ENCODE data around the gene IQCE.

IQCE gene

DNA sequence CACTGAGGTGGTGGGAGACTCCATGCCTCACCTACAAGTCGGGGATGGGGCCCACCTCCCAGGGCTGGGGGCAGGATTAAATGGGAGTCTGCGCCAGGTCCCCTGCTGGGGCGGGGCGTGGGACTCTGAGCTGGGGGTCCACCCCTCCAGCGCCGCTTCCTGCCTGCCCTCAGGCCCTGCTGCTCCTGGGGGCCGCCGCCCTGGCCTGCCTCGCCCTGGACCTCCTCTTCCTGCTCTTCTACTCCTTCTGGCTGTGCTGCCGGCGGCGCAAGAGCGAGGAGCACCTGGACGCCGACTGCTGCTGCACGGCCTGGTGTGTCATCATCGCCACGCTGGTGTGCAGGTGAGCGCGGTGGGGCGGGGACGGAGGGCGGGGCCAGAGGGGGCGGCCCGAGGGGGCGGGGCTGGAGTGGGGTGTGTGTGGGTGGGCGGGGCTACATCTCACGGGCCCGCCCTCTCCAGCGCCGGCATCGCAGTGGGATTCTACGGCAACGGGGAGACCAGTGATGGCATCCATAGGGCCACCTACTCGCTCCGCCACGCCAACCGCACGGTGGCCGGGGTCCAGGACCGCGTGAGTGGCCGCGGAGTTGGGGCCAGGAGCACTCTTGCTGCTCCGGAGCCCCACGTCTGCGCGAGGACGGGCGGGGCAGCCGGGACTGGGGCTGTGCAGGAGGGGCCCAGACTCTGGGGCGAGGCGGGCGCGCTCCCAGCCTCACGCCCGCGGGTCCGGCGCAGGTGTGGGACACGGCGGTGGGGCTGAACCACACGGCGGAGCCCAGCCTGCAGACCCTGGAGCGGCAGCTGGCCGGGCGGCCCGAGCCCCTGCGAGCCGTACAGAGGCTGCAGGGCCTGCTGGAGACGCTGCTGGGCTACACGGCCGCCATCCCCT lies 88.1 kb downstream of the IQCE start:
- DNase-seq (ENCODE audit: low spot score): no peak

DNA sequence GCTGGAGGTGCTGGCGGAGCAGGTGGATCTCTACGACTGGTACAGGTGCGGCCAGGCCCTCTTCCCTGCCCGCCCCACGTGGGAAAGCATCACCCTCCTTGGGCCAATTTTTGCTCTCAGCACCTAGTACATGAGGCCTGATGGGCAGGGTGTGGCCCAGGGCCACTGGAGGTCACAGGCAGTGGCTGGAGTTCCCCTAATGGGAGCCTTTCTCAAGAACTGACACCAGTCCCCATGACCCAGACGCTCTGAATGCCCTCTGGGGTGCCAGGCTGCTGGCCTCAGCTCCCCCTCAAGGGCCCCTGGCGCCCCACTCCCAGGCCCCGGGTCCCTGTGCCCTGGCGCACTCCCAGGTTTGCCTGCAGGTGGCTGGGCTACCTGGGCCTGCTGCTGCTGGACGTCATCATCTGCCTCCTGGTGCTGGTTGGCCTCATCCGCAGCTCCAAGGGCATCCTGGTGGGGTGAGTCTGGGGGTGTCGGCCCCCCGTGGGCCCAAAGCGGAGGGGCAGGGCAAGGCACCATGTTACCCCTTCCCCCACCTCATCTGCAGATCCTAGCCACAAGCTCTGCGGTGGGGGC lies 88.9 kb downstream of the IQCE start:
- no peak for DNase-seq (ENCODE audit: low spot score)

DNA sequence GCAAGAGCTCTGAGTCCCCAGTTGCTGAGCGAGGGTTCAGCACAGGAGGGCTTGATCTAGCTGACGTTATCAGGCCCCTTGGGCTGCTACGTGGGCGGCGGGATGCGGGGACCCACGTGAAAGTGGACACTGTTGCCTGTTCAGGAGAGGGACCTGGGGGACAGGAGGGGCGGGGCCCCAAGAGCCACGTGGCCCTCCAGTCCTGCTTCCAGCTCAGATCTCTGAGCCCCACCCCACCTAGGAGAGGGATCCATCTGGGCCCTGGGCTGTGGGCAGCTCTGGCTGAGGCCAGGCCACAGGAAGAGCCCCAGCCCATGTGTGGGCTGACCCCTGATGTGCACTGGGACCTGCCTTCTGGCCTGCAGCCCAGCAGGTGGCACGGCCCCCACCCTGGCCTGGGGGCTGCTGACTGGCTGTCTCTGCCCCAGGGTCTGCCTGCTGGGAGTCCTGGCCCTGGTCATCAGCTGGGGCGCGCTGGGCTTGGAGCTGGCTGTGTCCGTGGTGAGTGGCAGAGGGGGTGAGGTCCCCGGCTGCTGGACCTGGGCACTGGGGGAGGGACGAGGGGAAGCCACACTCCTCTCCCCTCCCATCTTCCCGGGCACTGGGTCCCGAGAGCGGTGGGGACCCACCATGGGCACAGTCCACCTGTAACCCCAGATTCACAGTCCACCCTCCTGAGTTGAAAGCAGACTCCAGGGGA lies 90.5 kb downstream of the IQCE start:
- DNase-seq (ENCODE audit: low spot score): no peak

DNA sequence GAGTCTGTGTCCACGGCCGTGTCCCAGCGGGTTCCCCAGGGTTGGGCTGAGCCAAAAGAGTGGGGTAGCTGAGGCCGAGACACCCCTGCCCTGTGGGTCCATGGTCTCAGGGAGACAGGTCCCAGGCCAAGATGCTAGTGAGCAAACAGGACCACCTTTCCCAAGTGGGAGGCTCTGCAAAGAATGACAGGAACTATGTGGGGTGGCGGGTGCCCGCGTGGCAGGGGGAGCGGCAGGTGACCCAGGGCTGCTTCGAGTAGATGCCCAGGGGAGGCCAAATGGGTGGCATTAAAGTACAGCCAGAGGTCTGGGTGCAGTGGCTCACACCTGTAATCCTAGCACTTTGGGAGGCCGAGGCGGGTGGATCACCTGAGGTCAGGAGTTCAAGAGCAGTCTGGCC lies 91.2 kb downstream of the IQCE start:
- DNase-seq (ENCODE audit: low spot score): no peak

DNA sequence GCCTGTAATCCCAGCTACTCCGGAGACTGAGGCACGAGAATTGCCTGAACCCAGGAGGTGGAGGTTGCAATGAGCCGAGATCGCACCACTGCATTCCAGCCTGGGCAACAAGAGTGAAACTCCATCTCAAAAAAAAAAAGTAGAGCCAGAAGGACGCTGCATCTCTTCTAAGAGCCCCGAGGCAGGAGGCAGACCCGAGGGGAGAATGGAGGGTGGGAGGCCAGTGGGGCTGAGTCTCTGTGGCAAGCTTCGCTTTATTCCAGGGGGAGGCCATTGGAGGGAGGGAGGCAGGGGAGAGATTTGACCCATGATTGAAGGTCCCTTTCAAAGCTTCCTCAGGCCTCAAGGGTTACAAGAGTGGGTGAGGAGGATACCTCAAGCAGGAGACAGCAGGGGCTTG lies 91.7 kb downstream of the IQCE start:
- no peak for DNase-seq (ENCODE audit: low spot score)

DNA sequence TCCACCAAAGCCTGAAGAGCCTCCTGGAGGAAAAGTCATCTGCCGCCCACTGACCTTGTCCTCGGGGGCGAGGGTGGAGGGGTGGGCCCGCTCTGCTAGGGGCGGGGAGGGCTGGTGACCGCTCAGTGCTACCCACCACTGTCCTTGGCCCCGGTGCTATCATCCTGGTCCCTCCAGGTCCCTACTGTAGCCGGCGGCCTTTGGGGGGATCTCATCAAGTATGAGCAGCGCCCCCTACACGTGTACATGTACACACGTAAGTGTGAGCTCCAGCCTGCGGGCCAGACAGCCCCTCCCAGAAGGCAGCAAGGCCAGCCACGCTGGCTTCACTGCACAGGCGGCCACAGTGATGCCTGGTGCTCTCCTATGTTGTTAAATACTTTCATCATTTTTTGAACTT lies 92.6 kb downstream of the IQCE start:
- DNase-seq (ENCODE audit: low spot score): no peak

DNA sequence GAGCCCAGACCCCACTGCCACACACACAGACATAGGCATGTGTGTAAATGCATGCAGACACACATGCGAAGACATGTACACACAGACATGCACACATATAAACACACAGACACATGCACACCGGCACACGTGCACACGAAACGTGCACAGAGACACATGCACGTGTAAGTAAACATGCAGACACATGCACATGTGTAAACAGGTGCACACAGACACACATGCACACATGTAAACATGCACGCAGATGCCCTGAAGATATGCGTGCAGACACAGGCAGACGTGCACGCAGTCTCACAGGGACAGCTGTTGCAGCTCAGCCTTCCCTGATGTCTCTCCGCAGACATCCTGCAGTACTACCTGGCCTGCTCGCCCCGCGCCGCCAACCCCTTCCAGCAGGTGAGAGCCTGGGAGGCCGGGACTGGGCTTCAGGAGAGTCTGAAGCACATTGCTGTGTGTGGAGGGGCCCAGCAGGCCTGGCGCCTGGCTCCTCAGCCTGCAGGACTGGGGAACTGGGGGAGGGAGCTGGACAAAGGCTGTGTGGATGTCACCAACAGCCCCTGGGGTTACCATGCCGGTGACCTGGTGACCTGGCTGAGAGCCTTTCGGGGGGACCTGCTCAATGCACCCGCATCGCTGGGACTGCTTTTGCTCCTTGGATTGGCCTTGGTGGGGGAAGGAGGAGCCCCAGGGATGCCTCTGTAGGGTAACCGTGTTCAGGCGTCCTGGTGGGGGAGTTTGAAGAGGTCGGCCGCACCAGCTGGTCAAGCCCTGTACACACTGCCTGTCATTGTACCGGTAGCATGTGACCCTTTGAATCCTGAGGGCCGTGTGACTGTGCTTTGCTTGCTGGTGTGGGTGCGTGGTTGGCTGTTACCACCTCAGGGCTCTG lies 93.3 kb downstream of the IQCE start:
- no peak for DNase-seq (ENCODE audit: low spot score)

DNA sequence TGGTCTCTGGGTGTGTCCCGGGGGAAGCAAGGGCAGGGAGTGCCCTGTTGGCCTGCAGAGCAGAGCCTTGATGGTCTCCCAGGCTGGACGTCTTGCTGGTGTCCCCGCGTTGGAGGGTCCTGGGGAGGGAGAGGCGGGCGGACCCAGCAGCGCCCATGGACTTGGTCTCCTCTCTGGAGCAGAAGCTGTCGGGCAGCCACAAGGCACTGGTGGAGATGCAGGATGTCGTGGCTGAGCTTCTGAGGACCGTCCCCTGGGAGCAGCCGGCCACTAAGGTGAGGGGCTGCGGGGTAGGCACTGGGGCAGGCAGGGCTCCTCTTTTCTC lies 93.9 kb downstream of the IQCE start:
- no peak for DNase-seq (ENCODE audit: low spot score)

DNA sequence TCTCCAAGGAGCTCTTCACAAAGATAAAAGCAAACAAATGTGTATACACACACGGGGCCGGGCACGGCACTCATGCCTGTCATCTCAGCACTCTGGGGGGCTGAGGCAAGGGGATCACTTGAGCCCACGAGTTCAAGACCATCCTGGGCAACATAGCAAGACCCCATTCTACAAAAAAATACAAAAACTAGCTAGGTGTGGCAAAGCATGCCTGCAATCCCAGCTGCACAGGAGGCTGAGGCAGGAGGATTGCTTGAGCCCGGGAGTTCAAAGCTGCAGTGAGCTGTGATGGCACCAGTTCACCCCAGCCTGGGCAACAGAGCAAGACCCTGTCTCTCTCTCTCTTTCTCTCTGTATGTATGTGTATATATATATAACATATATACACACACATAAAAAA lies 95.3 kb downstream of the IQCE start:
- no peak for DNase-seq (ENCODE audit: low spot score)

DNA sequence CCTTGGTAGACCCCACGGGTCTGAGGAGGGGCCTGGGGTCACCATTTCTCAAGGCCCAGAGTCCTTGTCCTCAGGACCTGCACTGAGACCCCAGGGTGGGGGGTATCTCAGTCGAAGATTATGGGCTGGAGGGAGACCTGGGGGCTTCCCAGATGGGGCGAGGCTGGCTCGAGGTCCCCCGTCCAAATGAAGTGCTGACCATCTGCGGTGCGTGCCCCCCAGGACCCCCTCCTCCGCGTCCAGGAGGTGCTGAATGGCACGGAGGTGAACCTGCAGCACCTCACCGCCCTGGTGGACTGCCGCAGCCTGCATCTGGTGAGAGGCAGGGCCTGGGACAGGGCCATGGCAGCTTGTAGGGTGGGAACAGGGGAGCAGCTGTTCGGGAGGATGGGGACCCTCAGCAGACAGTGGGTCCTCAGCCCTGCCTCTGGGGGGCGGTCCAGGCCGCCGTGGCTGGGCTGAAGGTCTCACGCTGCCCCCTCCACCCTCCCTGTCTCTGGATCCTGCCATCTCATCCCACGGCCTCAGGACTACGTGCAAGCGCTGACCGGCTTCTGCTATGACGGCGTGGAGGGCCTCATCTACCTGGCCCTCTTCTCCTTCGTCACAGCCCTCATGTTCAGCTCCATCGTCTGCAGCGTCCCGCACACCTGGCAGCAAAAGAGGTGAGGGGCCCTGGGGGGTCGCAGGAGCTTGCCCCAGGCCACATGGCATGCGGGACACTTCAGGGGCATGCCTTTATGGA lies 97.3 kb downstream of the IQCE start:
- DNase-seq (ENCODE audit: low spot score): no peak

DNA sequence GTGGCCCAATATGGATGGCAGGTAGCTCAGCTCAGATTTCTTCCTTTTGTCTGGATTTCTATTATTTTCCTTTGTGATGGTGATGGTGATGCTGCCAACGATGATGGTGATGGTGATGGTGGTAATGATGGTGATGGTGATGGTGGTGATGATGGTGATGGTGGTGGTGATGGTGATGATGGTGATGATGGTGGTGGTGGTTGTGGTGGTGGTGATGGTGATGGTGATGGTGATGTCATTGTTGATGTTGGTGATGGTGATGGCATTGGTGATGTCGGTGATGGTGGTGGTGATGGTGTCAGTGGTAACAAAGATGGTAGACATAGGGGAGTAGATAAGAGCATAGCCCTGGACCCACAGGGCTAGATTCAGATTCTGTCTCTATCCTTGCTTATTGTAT lies 98.4 kb downstream of the IQCE start:
- DNase-seq (ENCODE audit: low spot score): no peak

DNA sequence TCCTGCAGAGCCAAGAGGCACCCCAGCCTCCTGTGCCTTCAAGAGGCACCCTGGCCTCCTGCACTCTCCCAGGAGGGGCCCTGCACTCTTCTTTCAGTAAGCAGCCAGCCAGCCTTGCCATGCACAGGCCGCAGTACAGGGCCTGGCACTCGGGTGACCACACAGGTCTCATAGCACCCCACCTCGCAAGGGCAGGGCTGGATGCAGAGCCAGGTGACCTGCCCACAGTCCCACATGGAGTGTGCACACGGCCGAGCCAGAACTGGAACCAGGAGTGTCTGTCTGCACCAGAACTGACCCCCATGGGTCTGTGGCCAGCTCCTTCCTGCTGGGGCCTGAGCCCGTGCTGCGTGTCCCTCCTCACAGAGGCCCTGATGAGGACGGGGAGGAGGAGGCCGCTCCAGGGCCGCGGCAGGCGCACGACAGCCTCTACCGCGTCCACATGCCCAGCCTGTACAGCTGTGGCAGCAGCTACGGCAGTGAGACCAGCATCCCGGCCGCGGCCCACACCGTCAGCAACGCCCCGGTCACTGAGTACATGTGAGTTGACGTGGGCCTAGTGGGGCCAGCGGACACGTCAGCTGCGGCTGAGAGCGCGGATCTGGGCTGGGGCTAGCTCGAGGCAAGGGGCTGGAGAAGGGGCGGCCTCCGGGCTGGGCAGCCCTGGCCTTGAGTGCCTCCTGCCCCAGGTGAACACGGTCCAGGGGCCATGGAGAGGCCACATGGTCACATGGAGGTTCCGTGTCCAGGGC lies 99.3 kb downstream of the IQCE start:
- no peak for DNase-seq (ENCODE audit: low spot score)

DNA sequence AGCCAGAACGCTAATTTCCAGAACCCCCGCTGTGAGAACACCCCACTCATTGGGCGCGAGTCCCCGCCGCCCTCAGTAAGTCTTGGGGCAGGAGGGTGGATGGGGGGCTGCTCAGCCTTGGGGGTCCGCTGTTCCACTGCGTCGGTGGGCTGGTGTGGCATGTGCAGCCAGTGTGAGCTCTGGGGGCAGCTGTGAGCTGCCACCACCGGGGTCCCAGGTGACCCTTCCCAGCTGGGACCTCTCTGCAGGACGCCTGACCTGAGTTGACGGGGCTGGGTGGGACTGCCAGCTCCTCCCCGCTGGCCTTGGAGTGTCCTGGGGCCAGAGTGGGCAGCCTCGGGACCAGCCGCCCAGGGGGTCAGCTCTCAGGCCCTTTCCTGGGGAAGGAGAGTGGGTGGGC lies 100.2 kb downstream of the IQCE start:
- no peak for DNase-seq (ENCODE audit: low spot score)

DNA sequence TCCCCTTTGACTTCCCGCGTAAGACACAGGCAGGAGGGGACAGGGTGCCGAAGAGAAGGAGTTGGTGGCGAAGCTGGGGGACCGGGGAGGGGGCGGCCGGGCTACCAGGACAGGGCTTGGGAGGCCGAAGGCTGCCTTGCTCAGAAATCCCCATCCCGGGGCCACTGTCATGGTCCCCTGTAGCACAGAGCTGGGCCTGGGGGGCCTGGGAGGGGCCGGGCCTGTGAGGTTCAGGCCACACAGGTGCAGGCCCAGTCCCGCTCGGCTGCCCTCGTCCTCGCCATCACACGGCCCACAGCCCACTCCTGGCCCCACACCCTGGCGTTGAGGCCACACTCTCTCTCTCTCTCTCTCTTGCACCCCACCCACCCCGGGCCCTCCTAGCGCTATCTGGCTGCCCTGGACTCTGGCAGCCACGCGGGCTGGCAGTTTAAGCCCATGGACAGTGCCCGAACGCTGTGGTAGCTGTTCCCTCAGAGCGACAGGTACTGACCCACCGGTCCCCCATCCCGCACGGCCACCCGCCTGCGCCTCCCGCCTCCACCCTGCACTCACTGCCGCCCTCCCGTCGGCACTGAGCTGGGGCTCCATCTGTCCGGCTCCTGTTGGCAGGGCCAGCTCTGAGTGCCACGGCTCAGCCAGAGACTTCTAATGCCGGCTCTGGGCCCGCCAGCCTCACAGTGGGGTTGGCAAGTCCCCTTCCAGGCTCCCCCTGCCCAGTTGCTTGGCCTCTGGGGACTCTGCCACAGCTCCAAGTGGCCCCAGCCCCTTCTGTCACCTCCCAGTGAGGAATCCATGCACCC lies 101.0 kb downstream of the IQCE start:
- no peak for DNase-seq (ENCODE audit: low spot score)

DNA sequence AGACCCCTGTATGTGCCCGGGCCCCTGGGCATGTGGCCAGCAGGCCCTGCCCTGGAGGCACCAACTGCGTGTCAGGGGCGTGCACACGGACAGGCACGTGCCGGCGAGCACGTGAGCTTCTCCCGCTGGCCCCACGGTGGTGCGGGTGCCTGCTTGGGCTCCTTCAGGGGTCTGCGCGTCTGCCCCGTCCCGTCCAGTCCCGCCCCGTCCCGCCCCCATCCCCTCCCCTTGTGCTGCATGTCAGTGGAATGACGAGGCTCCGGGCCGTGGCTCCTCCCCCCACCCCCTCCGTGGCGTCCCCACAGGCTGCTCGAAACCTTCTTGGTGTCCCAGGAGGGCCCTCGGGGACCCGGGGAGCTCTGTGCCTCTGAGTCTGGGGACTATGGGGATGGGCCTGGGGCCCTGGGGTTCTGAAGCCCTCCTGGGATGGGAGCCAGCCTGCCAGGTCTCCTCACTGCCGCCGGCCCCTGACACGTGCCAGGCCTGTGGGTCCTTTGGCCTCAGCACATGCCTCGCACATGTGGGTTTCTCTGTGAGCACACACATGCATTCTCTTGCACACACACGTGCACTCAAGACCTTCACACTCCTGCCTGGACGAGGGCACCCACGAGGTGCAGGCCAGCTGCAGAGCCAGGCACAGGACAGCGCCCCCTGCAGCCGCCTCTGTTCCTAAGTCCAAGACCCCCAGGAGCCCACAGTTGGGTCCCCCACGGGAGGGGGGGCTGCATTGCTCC lies 101.7 kb downstream of the IQCE start:
- DNase-seq (ENCODE audit: low spot score): no peak

DNA sequence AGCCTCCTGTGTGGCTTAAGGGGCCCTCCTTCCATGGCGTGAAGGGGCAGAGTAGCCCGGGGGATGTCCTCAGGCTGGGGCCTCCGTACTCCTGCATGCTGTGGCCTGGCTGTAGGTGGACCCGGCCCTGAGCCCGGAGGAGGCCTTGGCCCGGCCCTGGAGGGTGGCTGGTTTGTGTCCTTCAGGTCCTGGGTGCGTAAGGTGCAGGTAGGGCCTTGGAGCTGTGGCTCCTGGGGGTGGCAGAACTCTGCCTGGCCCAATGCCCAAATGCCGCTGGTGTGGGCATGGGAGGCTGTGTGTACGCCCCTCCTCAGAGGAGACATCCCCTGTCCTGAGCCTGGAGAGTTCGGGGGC lies 102.3 kb downstream of the IQCE start:
- DNase-seq (ENCODE audit: low spot score): no peak

DNA sequence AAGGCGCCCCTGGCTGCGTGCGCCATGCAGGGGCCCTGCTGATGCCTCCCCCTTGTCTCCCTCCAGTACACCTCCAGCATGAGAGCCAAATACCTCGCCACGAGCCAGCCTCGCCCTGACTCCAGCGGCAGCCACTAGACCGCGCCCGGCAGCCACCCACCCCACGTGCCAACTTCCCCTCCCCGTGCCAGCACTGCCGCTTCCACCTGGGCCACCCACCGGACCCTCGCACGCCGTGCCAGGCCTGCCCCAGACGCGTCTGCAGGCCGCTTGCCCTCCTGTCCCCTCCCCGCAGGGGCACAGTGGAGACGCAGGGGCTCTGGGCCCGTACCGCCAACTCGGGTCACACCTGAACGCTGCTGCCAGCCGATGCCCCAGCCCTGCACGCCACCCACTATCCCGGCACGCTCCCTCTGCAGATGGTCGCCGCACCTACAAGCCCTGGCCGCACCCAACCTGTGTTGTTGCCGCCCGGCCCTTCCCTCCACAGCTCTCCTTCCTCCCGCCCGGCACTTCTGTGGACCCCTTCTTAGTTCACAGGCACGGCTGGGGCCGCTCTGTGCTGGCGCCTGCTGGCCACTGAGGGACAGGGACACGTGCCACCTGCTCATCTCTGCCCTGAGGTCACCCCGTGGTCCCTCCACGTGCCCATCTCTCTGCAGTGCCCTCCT lies 103.0 kb downstream of the IQCE start:
- DNase-seq (ENCODE audit: low spot score): no peak

DNA sequence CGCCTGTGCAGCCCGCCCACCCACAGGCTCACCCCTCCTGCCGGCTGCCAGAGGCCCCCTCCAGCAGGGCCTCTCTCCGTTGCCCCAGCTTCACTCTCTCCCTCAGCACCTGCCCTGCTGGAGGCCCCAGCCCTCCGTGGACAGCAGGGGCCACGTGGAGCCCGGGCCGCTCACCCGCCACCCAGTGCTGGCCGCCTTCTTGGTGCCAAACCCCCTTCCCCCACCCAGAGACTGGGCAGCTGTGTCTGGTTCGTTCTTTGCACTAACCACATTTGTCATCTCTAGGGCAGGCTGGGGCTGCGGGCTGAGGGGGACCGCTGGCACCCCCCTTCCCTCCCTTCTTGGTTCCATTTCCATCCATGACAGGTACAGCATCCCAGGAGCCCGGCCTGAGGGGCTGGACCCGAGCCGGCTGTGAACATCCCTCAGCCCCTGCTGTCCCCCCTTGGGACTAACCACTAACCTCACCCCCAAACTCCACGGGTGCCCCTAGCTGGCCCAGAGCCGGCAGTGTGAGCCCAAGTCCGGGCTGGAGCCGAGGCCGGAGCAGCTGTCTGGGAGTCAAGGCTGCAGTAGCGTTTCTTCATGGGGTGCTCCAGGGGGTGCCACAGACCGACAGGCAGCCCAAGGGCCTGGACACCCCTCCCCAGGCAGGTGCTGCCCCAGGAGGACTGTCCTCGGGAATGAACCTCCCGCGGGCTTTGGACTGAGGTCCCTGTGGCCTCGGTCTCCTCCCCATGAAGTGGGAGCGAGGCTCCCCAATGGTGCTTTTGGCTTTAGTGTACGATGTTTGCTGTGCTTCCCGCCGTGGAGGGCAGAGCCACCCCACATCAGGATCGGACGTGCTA lies 103.7 kb downstream of the IQCE start:
- no peak for DNase-seq (ENCODE audit: low spot score)

Measured in globus pallidus (tissue), 1 donor.